GM13976 (cell line): ENCODE results near the gene STK40.

Experiments used
- DNase-seq: peaks from one replicate; pipeline ENCODE4 v3.0.0; 2012; ENCODE audit warnings: low spot score
- in situ Hi-C: fragments of 300-500 bp; cut with MboI; formaldehyde crosslinking; loops from one replicate; pipeline ENCODE4 v1.12.0; 2022; ENCODE audit warnings: low sequenced_read_pairs, mixed read lengths, inconsistent platforms; ENCODE audit not compliant: unreplicated experiment
- TF ChIP-seq, protein P1 (sequence below): IDR thresholded peaks from 2 replicates; pipeline ENCODE4 v1.5.1; 2012; ENCODE audit warnings: borderline replicate concordance, mild to moderate bottlenecking; ENCODE audit not compliant: insufficient read depth; ENCODE audit errors: extremely low read depth, missing control alignments, control extremely low read depth

STK40 gene

DNA sequence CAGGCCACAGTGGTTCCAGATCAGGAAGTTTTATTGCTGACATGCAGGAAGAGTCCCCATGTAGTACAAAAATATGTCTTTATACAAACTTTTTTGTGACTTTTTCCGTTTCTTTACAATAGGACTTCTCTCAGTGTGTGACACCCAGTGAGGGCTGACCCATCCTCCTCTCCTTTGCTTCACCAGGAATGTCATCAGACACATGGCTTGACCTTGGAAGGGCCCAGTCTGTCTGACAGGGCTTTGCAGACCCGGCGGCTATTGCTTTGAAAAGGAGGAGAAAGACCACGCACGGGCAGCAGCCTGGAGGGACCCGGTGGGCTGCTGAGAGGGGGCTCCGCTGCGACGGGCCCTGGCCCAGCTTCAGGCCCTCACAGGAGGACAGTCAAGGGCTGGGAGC, 46.1 kb downstream of the STK40 start:
- DNase-seq = no peak
- TF ChIP-seq, protein P1, sequence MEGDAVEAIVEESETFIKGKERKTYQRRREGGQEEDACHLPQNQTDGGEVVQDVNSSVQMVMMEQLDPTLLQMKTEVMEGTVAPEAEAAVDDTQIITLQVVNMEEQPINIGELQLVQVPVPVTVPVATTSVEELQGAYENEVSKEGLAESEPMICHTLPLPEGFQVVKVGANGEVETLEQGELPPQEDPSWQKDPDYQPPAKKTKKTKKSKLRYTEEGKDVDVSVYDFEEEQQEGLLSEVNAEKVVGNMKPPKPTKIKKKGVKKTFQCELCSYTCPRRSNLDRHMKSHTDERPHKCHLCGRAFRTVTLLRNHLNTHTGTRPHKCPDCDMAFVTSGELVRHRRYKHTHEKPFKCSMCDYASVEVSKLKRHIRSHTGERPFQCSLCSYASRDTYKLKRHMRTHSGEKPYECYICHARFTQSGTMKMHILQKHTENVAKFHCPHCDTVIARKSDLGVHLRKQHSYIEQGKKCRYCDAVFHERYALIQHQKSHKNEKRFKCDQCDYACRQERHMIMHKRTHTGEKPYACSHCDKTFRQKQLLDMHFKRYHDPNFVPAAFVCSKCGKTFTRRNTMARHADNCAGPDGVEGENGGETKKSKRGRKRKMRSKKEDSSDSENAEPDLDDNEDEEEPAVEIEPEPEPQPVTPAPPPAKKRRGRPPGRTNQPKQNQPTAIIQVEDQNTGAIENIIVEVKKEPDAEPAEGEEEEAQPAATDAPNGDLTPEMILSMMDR = no peak
- in situ Hi-C loops = no loop called here

DNA sequence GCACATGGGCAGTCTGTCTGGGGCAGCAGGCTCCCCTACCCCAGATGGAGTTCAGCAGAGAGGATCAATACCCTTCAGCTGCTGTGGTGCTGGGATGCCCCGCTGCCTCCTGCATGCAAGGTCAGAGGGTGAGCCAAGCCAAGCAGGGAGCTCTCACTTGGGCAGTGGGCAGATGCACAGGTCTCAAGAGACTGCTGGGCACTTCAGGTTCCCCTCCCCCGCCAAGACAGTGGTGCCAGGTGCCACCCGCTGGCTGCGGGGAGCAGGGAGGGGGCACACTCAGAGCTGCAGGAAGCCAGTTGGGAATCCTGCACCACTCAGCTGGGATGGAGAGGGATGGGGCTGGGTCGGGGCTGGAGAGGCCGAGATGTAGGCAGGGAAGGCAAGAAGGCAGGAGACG, 46.5 kb downstream of the STK40 start:
- in situ Hi-C loops = no loop called here

DNA sequence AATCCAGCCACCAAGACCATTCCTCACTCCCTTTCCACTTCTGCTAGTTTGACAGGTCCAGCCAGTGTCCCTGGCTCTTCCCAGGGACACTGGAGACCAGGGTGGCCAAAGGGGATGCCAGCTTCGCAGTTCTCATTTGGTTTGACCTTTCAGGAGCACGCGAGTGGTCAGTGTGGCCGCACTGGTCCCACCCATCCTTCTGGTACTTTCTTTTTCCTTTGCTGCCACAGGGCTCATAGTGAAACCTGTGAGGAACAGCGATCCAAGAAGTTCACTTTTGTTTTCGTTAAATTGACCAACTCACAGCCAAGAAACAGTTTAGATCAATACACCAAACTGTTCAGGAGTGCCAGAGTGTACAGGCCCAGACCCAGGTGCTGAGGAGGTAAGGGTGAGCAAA, 47.9 kb downstream of the STK40 start:
- TF ChIP-seq, protein P1 = no peak
- in situ Hi-C loops = no loop called here
- no peak for DNase-seq

More for the DNA sequence above, 46.5 kb downstream of the STK40 start:
- TF ChIP-seq, protein P1 = no peak
- no peak for DNase-seq

DNA sequence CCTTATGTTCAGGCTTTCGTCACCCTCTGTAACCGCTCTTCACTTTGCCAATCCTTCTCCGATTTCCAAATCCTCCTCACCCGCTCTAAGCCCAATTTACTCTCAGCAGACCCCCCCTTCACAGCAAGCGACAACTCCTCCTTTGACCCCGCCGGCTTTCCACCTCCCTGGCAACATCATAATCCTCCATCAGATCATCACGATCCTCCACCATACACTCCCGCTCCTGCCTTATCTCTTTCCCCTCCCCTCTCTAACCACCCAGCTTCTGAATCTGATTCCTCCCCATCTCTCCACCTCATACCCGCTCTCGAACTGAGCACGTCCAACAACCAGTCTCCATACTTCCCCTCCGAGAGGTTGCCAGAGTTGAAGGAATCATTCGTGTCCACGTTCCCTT, 54.8 kb downstream of the STK40 start:
- TF ChIP-seq, protein P1 = no peak
- in situ Hi-C loops = no loop called here
- no peak for DNase-seq

DNA sequence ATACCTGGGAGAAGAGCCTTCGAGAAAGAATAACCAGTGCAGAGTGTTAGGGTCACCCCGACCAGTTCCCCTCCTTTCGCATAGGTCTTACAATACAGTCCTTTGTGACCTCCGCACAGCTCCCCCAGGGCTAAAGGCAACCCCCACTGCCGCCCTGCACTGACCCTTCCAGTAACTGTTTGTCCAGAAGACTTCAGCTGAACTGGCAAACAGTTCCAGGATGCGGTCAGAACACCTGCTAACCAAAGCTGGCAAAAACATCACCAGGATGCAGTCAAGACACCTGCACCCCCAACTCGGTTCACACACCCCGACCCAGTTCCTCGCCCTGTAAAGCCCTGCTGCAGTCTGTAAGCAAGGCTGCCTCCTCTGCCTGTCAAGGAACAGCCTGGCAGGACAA, 55.9 kb downstream of the STK40 start:
- TF ChIP-seq, protein P1 = no peak

DNA sequence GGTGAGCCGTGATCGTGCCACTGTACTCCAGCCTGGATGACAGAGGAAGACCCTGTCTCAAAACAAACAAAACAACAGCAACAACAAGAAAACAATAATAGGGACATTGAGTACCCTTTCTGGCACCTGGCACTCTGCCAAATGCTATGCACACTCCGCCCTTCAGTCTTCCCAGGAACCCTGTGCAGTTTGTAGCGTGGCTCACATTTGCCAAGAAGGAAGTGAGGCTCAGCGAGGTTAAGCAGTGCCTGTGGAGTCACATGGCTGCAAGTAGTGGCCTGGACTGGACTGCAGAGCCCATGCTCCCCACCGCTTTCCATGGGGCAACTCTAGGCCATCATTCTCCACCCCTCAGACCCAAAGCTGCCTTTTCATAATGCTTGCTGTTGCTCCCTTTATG, 57.0 kb downstream of the STK40 start:
- in situ Hi-C loops = no loop called here

More for the DNA sequence above, 55.9 kb downstream of the STK40 start:
- no peak for DNase-seq
- in situ Hi-C loops = no loop called here

More for the DNA sequence above, 57.0 kb downstream of the STK40 start:
- DNase-seq = no peak
- TF ChIP-seq, protein P1 = no peak
